ENCODE measurements around the gene UBXN10.

Gene UBXN10

GRCh38 chr1:20151906-20152598 lies 33.8 kb upstream of the UBXN10 start:
- DNase-seq (ENCODE audit: low read depth): peak; percentile 65

DNA sequence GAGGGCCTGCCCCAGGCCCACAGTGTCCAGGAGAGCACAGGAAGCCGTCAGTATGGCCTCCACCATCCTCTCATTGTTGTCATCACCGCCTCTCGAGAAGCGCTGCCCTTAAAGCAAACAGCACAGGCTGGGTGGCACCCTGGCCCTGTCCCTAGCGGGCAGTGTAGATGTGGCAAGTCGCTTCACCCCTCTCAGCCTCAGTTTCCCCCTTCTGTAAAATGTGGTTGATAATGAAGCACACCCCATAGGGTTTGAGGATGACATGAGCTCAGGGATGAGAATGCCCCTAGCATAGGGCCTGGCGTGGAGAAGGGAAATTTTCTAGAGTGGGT lies 33.3 kb upstream of the UBXN10 start:
- DNase-seq (ENCODE audit: low read depth): no peak

DNA sequence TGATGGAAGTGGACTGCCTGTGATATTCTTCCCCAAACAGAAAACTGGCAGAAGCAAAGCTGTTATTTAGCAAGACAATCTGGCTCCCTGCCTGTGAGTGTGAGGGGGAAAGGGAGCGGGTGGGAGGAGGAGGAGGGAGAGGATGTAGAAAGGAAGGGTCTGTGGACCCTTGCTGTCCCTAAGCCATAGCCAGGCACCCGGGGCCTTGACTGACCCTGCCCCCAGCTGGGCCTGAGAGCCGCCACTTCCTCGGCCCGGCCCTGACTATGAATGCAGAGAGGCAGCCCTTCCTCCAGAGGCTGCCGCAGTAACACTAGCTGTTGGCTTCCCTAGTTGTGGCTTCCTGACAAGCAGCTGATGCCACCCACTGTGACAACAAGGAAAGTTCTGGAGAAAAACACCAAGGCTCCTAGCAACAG lies 32.9 kb upstream of the UBXN10 start:
- no peak for DNase-seq (ENCODE audit: low read depth)

DNA sequence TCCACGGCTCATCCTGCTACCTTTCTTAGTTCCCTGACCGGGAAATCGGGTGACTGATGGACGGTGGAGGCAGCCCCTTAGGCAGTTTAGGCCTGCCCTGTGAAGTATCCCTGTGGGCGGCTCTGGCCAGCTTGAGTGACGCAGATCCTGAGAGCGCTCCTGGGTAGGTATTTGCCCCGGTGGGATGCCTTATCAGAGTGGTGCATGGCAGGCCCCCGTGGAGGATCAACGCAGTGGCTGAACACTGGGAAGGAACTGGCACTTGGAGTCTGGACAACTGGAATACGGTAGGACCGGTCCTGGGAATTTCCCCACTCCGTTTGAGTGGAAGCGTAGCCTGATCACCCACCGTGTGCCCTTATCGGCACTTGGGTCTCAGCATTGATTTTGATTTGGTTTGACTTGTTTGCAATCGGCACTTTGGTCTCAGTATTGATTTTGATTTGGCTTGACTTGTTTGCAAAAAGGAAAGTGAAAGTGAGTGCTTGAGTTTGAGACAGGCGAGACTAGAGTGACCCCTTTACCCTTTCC lies 31.5 kb upstream of the UBXN10 start:
- no peak for DNase-seq (ENCODE audit: low read depth)

GRCh38 chr1:20158358-20159070 lies 27.4 kb upstream of the UBXN10 start:
- DNase-seq (ENCODE audit: low read depth): no peak

- DNase-seq (ENCODE audit: low read depth): no peak
Observed at GRCh38 chr1:20160034-20160433, 25.9 kb upstream of the UBXN10 start.

DNA sequence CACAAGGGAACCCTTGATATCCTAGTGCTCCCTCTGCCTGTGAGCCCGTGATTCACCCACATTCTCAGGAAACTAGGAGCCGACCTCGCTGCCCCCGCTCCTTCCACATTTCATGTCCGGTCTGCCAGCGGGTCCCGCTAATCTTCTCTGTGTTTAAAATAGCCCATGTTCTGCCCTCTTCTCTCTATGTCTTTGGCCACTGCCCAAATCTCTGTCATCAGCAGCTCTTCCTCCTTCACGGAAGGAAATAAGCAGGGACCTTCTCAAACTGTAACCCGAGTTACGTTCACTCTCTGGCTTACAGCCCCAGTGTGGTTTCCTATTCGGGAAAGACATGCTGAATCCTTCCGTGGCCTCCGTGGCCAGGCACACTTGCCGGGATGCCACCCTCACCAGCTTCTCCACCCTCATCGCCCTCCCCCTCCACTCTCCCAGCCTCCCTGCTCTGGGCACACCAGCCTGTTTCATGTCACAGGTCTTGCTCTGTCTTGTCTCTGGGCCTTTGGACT lies 21.1 kb upstream of the UBXN10 start:
- no peak for DNase-seq (ENCODE audit: low read depth)

DNA sequence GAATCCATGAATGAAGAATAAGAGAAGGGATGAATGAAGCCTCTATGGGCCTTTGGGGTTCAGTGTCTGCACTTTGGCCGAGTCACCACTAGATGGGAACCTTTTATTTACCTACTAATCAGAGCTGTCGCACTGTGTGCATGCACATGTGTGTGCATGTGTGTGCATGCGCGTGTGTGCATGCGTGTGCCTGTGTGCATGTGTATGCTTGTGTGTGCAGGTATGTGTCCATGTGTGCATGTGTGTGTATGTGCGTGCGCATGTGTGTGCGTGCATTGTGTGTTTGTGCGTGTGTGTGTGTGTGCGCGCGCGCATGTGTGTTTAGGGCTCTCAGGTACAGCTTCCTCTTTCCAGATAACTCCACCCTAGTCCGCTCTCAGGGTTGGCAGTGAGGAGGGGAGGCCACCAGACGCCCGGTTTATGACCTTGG lies 20.4 kb upstream of the UBXN10 start:
- no peak for DNase-seq (ENCODE audit: low read depth)

GRCh38 chr1:20166051-20166450 lies 19.8 kb upstream of the UBXN10 start:
- no peak for DNase-seq (ENCODE audit: low read depth)

DNA sequence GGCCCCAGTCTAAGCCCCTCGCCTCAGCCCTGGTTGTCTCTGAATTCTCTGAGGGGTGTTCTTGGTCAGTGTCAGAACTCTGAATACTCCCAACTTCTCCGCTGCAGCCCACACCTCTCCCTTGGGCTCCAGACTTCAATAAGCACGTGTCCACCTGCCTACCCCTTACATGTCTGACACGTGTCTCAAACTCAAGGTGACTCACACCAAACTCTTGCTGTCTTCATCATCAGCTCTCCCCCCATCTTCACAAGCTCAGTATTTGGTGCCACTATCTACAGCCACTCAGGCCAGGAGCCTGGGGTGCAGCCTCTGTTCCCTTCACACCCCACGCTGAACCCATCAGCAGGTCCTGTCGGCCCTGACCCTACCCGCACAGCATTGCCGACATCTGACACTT lies 18.8 kb upstream of the UBXN10 start:
- no peak for DNase-seq (ENCODE audit: low read depth)

DNA sequence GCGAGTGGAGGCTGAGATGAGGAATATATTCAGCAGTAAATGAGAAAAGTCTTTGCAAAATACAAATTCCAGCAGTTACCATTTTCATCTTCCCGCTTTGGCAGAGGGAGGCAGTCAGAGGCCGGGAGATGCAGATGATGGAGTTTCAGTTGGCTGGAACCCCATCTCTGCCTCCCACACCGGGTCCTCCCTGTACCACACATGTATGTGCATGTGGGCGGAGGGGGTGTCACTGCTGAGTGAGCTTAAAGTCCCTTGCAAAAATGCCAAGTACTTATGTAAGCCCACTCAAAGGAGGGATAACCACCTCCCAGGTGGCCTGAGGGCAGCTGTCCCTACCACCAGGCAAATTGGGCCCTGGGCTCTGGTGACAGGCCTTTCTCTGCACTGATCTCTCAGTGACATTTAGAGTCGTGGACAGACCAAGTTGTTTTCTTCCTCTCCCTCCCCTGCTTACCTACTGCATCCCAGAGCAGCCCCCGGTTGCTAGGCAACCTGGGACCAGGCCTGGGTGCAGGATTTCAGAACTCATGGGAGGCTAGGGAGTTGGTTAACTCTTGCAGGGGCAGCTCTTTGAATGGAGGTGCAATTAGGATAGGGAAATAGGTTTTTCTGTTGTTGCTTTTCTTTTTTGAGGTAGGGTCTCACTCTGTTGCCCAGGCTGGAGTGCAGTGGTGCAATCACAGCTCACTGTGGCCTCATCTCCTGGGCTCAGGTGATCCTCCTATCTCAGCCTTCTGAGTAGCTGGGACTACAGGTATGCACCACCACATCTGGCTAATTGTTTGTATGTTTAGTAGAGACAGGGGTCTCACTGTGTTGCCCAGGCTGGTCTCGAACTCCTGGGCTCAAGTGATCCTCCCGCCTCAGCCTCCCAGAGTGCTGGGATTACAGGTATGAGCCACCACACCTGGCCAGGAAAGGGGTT lies 17.1 kb upstream of the UBXN10 start:
- no peak for DNase-seq (ENCODE audit: low read depth)

DNA sequence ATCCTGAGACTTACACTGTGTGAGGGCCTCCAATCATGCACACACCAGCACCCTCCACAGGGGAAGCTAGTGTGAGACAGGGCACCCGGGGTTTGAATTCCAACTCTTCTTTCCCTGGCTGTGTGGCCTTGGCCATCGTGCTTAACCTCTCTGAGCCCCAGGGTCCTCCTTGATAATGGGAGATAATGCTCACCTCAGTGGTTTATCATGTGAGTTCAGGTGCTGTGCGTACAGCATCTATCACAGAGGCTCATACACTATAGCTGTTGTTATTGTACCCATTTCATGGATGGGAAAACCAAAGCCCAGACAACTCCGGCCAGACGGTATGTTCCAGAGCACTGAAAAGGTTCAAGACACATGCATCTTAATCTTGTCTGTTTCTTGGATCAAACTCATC lies 16.0 kb upstream of the UBXN10 start:
- DNase-seq (ENCODE audit: low read depth): no peak

DNA sequence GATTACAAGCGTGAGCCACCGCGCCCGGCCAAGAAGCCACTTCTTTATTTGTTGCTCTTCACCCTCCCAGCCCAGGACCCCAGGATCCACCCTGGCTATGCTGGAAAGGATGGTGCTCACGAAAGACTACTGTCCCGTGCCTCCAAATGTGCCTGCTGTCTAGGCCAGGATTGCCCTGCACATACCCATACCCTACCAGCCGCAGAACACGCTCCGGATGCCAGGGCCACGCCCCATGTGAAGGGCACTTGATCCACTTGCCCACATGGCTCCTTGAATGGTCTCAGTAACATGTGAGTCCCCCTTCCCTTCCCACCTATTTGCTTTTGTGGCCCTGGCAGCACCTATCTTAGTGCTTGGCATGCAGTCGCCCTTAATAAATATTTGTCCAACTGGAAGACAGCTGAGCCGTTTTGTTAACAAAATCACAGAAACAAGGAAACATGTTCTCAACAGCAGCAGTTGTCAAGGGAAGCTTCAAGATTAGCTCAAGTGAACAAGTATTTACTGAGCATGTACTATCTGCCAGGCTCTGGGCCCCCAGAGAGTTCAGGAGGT lies 13.8 kb upstream of the UBXN10 start:
- DNase-seq (ENCODE audit: low read depth): no peak

GRCh38 chr1:20174937-20175666 lies 10.8 kb upstream of the UBXN10 start:
- no peak for DNase-seq (ENCODE audit: low read depth)

GRCh38 chr1:20178634-20179370 lies 7.1 kb upstream of the UBXN10 start:
- no peak for DNase-seq (ENCODE audit: low read depth)

- no peak for DNase-seq (ENCODE audit: low read depth)
Observed at GRCh38 chr1:20179371-20180128, 6.3 kb upstream of the UBXN10 start.

GRCh38 chr1:20180129-20180843 lies 5.6 kb upstream of the UBXN10 start:
- DNase-seq (ENCODE audit: low read depth): no peak

DNA sequence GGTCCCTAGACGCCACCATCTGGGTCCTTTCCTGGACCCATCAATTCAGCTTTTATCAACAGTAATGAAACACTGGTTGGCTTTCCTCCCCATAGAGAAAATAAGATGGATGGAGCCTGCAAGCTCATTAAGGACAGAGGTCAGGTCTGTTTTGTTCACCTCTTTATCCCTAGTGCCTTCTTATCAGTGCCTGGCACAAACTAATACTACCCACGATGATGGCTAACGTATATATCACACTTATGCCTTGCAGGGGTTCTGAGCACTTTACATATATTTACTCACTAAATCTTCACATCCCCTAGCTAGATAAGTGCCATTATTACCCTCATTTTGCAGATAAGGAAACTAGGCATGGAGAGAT lies 5.1 kb upstream of the UBXN10 start:
- no peak for DNase-seq (ENCODE audit: low read depth)

DNA sequence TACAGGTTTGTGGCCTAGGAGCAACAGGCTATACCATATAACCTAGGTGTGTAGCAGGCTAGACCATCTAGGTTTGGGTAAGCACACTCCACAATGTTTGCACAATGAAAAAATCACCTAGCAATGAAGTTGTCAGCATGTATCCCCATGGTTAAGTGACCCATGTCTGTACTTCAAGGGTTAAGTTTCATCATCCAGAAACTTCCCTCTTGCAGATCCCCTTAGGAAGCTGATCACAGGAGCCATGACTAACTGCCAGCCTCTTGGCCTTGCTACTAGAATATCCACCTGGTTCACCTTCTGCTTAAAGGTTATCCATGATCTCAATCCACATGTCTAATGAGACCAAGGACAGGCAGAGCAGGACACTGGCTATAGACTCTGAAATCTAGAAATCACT lies 3.5 kb upstream of the UBXN10 start:
- no peak for DNase-seq (ENCODE audit: low read depth)
